HG03565 (cell line): Measurements from ENCODE around the gene NUPR1.
"Not testable (repeated sequence)": the region's sequence is repeated elsewhere in the genome, so short reads cannot be mapped to it uniquely, and the experiment has no call there.

Source experiments
- ATAC-seq: cut with Tn5 transposase; IDR thresholded peaks from one replicate; pipeline ENCODE4 v1.9.1; 2021; ENCODE audit warnings: mild to moderate bottlenecking, moderate library complexity; ENCODE audit not compliant: unreplicated experiment

Gene NUPR1

DNA sequence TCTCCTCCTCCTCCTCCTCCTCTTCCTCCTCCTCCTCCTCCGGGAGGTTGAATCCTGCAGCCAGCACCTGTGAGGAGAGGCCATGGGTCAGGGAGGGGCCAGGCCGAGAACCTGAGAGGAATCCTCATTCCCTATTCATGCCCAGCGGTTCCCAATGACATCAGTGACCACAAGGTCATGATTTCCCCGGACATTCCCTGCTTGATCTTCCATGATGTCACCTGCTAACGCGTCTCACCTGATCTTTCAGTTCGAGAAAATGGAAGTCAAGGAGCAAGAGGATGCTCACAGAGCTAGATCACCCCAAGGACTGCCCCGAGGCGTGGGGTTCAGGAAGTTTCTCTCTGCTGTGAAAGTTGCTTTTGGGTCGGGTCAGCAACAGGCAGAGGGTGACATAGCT lies 38.9 kb downstream of the NUPR1 start:
- no peak for ATAC-seq

DNA sequence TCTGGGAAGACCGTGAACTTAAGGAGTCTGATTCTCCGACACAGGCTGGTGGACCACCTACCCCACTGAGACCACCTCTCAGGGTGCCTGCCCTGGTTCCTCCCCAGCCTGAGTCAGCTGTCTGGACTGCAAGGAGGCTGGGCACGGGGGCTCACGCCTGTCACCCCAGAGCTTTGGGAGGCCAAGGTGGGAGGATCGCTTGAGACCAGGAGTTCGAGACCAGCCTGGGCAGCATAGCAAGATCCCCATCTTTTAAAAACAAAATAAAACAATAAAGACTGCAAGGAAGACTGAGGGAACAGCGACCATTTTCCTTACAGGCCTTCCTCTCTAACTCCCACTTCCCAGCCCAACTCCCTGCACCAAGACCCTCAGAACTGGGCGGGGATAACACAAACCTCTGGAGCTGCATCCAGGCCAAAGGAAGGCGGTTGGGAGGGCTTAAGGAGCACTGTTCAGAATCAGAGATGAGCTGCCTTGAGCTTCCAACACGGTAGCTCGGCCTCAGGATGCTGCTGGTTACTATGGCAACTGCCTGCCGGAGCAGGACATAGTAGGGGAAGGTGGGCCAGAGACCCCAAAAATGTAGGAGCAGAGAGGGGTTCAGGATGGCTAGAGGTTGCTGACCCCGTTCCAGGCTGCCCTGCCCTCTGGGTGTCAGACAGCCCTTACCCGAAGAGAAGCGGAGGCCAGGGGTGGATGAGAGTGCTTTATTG lies 40.0 kb downstream of the NUPR1 start:
- no peak for ATAC-seq

- no peak for ATAC-seq
Measured at GRCh38 chr16:28497861-28498599, 40.7 kb downstream of the NUPR1 start.

DNA sequence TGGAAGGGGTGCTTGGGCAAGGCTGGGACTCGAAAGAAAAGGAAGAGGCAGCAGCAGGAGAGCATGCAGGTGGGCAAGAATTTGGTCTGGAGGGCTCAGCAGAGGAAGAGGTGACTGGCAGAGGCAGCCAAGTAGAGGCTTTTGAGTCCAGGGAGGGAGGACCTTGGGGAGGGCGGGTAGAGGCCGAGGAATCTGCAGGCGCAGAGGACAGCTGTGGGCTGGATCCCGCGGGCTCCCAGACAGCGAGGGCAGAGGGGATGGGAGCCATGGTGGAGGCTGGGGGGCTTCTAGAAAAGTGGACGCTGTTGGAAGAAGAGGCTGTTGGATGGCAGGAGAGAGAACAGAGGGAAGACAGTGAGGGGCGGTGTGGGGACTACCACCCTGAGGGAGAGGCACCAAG lies 41.4 kb downstream of the NUPR1 start:
- no peak for ATAC-seq

DNA sequence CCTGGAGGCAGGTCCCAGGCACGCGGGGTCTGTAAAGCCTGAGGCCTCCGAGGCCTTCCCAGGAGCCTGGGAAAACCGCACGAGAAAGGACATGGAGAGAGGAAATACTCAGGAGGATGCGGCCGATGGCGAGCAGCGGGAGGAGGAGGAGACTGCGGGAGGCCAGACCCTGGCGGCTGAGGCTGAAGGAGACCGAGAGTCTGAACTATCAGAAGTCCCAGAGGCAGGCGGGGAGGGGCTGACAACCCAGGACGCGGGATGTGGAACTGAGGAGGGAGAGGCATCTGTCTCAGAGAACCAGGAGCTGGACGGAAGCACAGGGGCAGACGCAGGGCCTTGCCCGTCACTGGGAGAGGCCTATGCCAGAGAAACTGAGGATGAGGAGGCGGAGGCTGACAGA lies 41.9 kb downstream of the NUPR1 start:
- ATAC-seq, result no peak

DNA sequence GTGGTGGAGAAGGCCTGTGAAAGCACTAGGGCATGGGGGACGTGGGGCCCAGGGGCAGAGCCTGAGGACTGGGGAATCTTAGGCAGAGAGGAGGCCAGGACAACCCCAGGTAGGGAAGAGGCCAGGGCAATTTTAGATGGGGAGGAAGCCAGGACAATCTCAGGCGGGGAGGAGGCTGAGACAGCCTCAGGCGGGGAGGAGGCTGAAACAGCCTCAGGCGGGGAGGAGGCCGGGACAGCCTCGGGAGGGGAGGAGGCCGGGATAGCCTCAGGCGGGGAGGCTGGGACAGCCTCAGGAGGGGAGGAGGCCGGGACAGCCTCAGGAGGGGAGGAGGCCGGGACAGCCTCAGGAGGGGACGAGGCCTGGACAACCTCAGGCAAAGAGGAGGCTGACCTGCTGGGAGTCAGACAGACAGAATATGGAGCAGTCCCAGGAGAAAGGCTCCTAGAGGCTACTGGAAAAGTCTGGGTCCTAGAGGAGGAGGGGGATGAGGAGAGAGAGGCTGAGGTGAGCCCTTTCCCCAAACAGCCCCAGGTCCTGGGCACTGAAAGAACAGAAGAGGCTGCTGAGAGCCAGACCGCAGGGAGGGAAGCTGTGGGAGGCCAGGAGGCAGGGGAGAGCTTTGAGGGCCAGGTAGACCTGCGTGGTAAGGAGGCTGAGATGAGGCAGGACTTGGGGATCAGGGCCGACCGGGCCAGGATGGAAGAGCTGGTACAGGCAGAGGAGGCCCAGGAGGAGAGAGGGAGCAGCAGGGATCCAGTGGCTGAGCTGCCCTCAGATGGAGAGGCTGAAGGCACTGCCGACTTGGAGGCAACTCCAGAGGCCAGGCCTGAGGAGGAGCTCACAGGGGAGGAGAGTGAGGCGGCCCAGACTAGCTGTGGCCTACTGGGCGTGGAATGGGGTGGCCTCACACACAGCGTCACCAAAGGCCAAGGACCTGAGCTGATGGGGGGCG lies 42.7 kb downstream of the NUPR1 start:
- no peak for ATAC-seq

DNA sequence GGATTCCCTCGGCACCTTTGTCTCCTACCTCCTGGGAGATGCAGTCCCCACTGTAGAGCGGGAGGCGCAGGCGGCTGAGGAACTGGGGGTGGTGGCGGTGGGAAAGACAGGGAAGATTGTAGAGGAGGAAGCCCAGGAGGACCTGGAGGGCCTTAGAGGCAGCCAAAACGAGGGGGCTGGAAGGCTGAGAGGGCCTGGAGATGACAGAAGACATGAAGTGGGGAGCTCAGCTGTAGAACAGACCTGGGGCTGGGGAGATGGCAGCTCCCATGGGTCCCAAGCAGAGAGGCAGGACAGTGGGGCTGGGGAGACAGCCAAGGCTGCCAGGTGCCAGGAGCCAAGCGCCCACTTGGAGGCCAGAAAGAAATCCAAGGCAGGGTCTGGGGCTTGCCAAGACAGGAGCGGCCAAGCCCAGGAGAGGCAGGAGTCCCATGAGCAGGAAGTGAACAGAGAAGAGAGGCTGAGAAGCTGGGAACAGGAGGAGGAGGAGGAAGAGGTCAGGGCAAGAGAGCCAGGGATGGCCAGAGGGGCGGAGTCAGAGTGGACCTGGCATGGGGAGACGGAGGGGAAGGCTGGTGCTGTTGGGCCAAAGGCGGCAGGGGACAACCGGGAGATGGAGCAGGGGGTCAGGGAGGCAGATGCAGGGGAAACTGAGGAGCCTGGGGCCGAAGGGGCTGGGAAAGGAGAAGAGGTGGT lies 43.5 kb downstream of the NUPR1 start:
- ATAC-seq, result no peak

DNA sequence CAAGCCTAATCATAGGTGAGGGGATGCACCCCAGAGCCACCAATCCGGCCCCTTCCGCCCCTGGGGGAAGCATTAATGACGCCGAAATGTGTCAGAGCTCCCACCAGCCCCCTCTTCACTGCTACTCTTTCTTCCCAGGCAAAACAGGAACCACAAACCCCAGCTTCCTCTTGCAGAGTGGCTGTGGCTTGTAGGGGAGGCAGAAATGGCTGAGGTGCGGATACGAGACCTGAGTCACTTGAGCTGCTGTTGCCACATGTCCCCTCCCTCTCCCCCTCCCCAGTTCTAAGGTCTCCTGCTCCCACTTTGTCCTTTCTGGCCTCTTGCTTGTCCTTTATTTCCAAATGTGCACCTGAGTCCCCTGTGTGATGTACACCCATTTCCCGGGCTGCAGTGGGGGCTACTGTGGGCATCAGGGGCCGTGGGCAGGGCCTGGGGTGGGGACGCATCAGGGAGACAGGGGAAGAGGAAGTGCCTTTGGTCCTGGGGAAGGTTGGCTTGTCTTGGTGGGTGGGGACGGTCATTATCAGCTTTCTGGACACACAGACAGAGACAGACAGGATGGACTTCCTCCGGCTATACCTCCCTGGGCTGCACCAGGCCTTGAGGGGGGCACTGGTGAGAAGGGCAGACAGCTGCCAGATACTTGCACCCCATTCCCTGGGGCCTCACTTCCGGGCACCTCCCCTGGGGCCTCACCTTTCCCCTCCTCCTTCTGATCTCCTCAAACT lies 44.5 kb downstream of the NUPR1 start, which contains the start of gene APOBR:
Gene APOBR (plus strand): TSS at position 523 of the 731 bp plus-strand sequence. CDS start 39 bp downstream, at position 562.
- ATAC-seq, result no peak

- ATAC-seq, result no peak
Measured at GRCh38 chr16:28492511-28492910, 46.3 kb downstream of the NUPR1 start.

- ATAC-seq, result peak; percentile 45
Measured at GRCh38 chr16:28491970-28492474, 46.8 kb downstream of the NUPR1 start, which contains the start of gene CLN3. Gene CLN3, minus strand, starts transcription at chr16:28492074. Its CDS starts 315 bp downstream, at chr16:28491759.

DNA sequence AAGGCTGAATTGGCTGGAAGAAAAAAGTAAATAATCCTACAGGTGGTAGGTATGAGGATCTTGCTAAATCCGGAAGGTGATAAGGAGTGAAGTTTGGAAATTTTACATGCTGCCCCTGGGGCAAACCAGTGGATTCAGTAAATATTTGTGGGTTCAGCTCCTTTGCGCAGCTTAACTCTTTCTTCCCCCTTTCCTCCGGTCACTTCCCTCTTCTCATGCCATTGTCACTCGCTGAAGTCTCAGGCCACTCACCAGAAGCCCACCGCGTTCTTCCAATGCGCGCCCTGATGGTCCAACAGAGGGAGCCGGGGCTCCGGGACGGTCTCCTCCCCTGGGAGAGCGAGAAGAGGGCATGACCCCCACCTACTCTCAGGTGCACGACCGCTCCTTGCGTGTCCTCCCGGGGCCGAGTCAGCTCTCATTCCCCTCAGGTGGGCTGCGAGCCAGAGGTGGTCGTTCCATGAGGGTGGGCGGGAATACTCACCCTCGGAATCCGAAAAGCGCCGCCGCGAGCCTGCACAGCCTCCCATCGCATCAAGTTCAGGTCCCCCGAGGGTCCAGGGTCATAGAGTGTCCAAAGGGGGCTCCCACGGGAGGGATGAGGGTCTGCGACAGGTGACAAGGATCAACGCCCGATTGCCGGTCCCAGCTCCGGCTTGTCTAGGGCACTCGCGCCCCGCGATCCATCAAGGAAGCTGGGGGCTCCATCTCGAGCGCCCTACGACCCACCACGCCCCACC lies 47.4 kb downstream of the NUPR1 start:
- peak; percentile 3 for ATAC-seq

GRCh38 chr16:28486266-28486665 lies 52.5 kb downstream of the NUPR1 start:
- no peak for ATAC-seq

DNA sequence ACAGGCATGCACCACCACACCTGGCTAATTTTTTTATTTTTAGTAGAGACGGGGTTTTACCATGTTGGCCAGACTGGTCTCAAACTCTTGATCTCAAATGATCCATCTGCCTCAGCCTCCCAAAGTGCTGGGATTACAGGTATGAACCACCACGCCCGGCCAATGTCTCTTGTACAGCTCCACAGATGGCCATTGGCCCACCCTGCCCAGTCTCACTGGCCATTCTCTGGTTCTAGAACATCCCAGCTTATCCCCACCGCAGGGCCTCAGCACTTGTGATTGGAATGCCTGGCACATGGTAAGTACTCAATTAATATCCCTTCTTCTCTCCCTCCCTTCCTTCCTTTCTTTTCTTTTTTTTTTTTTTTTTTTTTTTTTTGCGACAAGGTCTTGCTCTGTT lies 55.4 kb downstream of the NUPR1 start:
- not testable (repeated sequence) for ATAC-seq
